K562 (cell line): ENCODE results near the gene SYT17. TPM values are rescaled to one million over a fixed set of nuclear protein-coding genes. Genes with fewer than 3 reads are reported as not detected.

Experiments used
- ATAC-seq: fragments of 200-7000 bp; cut with Tn5 transposase; 3 replicates; pipeline ENCODE4 v1.9.1; 2020; ENCODE audit warnings: moderate library complexity
- BruUV-seq: library from RNA; stranded (reverse); fragments of 400-500 nt; replicated peaks from 2 replicates; lab custom pipeline; 2021; lab: Mats Ljungman, UMichigan
- CTCF ChIA-PET: fragments of 300-600 bp; formaldehyde crosslinking; extraction: SDS; loops from one replicate; lab custom pipeline; 2021; ENCODE audit warnings: low intra/inter-chr PET ratio; lab: Yijun Ruan, JAX
- POLR2A ChIA-PET: fragments of 300-600, 350-650 bp; sonication (Branson Sonifier 250); formaldehyde crosslinking; extraction: SDS; loops from one replicate; lab custom pipeline; 2021; ENCODE audit warnings: antibody characterized with exemption, inconsistent platforms; lab: Yijun Ruan, JAX
- DNase-seq, 4 experiments: peaks; one replicate each; pipeline versions ENCODE4 v3.0.0 to v3.0.0-alpha.2; 2011 to 2018; ENCODE audit warnings: low spot score in 3 of 4, mixed read lengths in 3 of 4; ENCODE audit errors: extremely low read depth in 1 of 4
- FAIRE-seq: peaks from 2 replicates; lab custom pipeline; 2011; peaks lifted over from hg19 to GRCh38; lab: Jason Lieb, UNC
- H2AFZ ChIP-seq: 2 replicates; pipeline ENCODE4 v1.6.0; 2011; ENCODE audit warnings: low read depth, low read length, control low read depth, inconsistent platforms
- H3K27ac ChIP-seq: fragments of 200-600 bp; 3 replicates; pipeline ENCODE4 v1.8.0; 2011; ENCODE audit warnings: low read depth, mild to moderate bottlenecking, control low read depth, inconsistent platforms, low read length, moderate library complexity, mixed read lengths; ENCODE audit errors: extremely low read depth
- H3K27me3 ChIP-seq, 2 experiments: fragments of 300-600 bp in 1 of 2; 2 replicates in 1 of 2; 3 replicates in 1 of 2; pipeline versions ENCODE4 v1.6.0 to v1.8.0; 2011; ENCODE audit warnings: inconsistent platforms in 2 of 2, low read length in 2 of 2, mild to moderate bottlenecking in 1 of 2, mixed read lengths in 1 of 2, moderate library complexity in 1 of 2; ENCODE audit not compliant: control insufficient read depth in 2 of 2, insufficient read depth in 2 of 2
- H3K36me3 ChIP-seq: fragments of 300-600 bp; 3 replicates; pipeline ENCODE4 v1.8.0; 2011; ENCODE audit warnings: mild to moderate bottlenecking, low read length, inconsistent platforms; ENCODE audit not compliant: control insufficient read depth, insufficient read depth
- H3K4me1 ChIP-seq, 2 experiments: fragments of 200-600 bp in 1 of 2; replicated peaks in 1 of 2; 2 replicates in 1 of 2; 3 replicates in 1 of 2; pipeline versions ENCODE4 v1.5.1 to v1.8.0; 2011; ENCODE audit warnings: inconsistent platforms in 2 of 2, low read length in 2 of 2, mild to moderate bottlenecking in 1 of 2, mixed read lengths in 1 of 2, moderate library complexity in 1 of 2; ENCODE audit not compliant: control insufficient read depth in 2 of 2, insufficient read depth in 2 of 2
- H3K4me2 ChIP-seq: 2 replicates; pipeline ENCODE4 v1.6.1; 2011; ENCODE audit warnings: low read length, control low read depth, inconsistent platforms, mixed read lengths; ENCODE audit not compliant: insufficient read depth
- H3K4me3 ChIP-seq: fragments of 200-600 bp; sonication (generic), shearing (Covaris generic); 2 replicates; pipeline ENCODE4 v1.5.1; 2016; ENCODE audit warnings: control low read depth, inconsistent platforms
- H3K79me2 ChIP-seq: fragments of 200-600 bp; 3 replicates; pipeline ENCODE4 v1.8.0; 2011; ENCODE audit warnings: low read length, inconsistent platforms; ENCODE audit not compliant: control insufficient read depth, insufficient read depth
- H3K9ac ChIP-seq, 2 experiments: 2 replicates each; pipeline versions ENCODE4 v1.6.0 to v1.6.1; 2011; ENCODE audit warnings: low read depth in 2 of 2, low read length in 2 of 2, control low read depth in 1 of 2, inconsistent platforms in 1 of 2, mild to moderate bottlenecking in 1 of 2, mixed read lengths in 1 of 2; ENCODE audit not compliant: insufficient read depth in 1 of 2
- H3K9me1 ChIP-seq: one replicate; pipeline ENCODE4 v1.6.0; 2011; ENCODE audit warnings: inconsistent platforms, mild to moderate bottlenecking, low read length, moderate library complexity; ENCODE audit not compliant: control insufficient read depth, insufficient read depth
- H3K9me3 ChIP-seq: replicated peaks from 2 replicates; pipeline ENCODE4 v1.5.1; 2011; ENCODE audit warnings: low read depth, low read length, inconsistent platforms; ENCODE audit not compliant: control insufficient read depth, insufficient read depth
- H4K20me1 ChIP-seq: replicated peaks from 2 replicates; pipeline ENCODE4 v1.6.1; 2011; ENCODE audit warnings: low read length, inconsistent platforms, mixed read lengths; ENCODE audit not compliant: control insufficient read depth, insufficient read depth
- ADNP ChIP-seq: fragments of 200-800 bp; sonication (Bioruptor generic); IDR thresholded peaks from 2 replicates; pipeline ENCODE4 v1.6.1; 2016; ENCODE audit warnings: missing genetic modification characterization, missing compliant biosample characterization
- IRF2 ChIP-seq: sonication (generic); formaldehyde crosslinking; IDR thresholded peaks from 2 replicates; pipeline ENCODE4 v1.8.1; 2022; ENCODE audit warnings: mild to moderate bottlenecking, missing genetic modification reagents
- NFIC ChIP-seq: fragments of 450-650 bp; IDR thresholded peaks from 2 replicates; pipeline ENCODE4 v1.6.1; 2017; ENCODE audit warnings: mild to moderate bottlenecking, inconsistent platforms
- THAP7 ChIP-seq: fragments of 250-450 bp; sonication (Bioruptor Pico); IDR thresholded peaks from 2 replicates; pipeline ENCODE4 v1.5.0; 2021
- U2AF1 ChIP-seq: fragments of 200-400 bp; formaldehyde crosslinking; optimal IDR thresholded peaks from 2 replicates; pipeline ENCODE3; 2017; ENCODE audit warnings: mild to moderate bottlenecking, low read depth, low read length, moderate library complexity
- ZBTB40 ChIP-seq, 2 experiments: fragments of 450-650 bp in 1 of 2; sonication (generic) in 1 of 2; formaldehyde crosslinking in 1 of 2; IDR thresholded peaks; 2 replicates each; pipeline versions ENCODE4 v1.7.1 to v1.9.0; 2016 to 2022; ENCODE audit warnings: inconsistent platforms in 1 of 2, mild to moderate bottlenecking in 1 of 2, missing genetic modification reagents in 1 of 2
- whole genome bisulfite sequencing: fragments of 100-300 bp; shearing (Covaris generic); methylation state at CpG from one replicate; pipeline ENCODE4 v1.1.6; 2016; ENCODE audit warnings: low coverage, mixed read lengths; ENCODE audit not compliant: insufficient coverage; ENCODE audit errors: missing lambda C conversion rate; 5-methylcytosine and 5-hydroxymethylcytosine counted together
- in situ Hi-C: fragments of 300-500 bp; cut with MboI; formaldehyde crosslinking; loops from 4 replicates; pipeline ENCODE4 v1.15.0; 2018; ENCODE audit warnings: inconsistent platforms, mixed read lengths
- intact Hi-C: fragments of 100-400 bp; cut with micrococcal nuclease; formaldehyde crosslinking; loops from 2 replicates; pipeline ENCODE4 v1.14.2; 2022
- polyA plus RNA-seq, 8 experiments: library from polyadenylated mRNA; depleted of rRNA in 4 of 8; stranded (reverse) in 5 of 8; unstranded in 3 of 8; fragments of >200 nt; fragmentation: Nextera tagmentation in 2 of 8; fragmentation: Illumina TruSeq in 1 of 8; extraction: Ambion mirVana in 2 of 8; extraction: Trizol in 1 of 8; gene quantifications; 2 replicates each; pipeline versions ENCODE4 v1.2.1 to v1.2.3, GENCODE V29; 2011 to 2014; ENCODE audit warnings: inconsistent platforms in 1 of 8, missing spikeins in 1 of 8
- total RNA-seq, 7 experiments: library from RNA; depleted of rRNA in 6 of 7; stranded (reverse); fragments of >200 nt in 6 of 7; fragmentation: Illumina TruSeq in 2 of 7; extraction: Trizol in 2 of 7; gene quantifications; 2 replicates each; pipeline versions ENCODE4 v1.2.1 to v1.2.3, GENCODE V29; 2011 to 2021; ENCODE audit warnings: low replicate concordance in 1 of 7

SYT17 gene
- total and polyA plus RNA-seq, 9 of the 15 experiments (the other 6 are each of a cell fraction or from before 2014, with no cell fraction given): not detected

- in situ Hi-C loops (no loop called here), intact Hi-C loops (no loop called here)
- Histone ChIP-seq H3K9ac (no peak overlapping the region), H3K27ac (no peak overlapping the region), H3K9me3 (no peaks in the 10 kb centered on the region), H3K4me3 (no peak overlapping the region), H3K27me3 (no peaks in the 10 kb centered on the region; a peak in 1 of 5 replicates), H3K4me2 (no peak overlapping the region), H3K36me3 (no peaks in the 10 kb centered on the region), H3K79me2 (no peaks in the 10 kb centered on the region)
- WGBS: 0% methylated on average over 3 of the region's 3 CpGs
- no TSS peak for BruUV-seq
- DNase-seq: no peak
- TF ChIP-seq NFIC (peak; percentile 43), ZBTB40 (IDR thresholded peaks at IDR 0.05) (peak; percentile 87), ZBTB40 (CRISPR knock-in tag; IDR thresholded peaks at IDR 0.05) (peak; percentile 52; the same call in 1 of the 2 replicates), U2AF1 (no peak), ADNP (tag) (no peak), IRF2 (no peak), THAP7 (CRISPR knock-in tag) (no peak)
- TF ChIP-seq, all 486 proteins: peak for 2
- CTCF ChIA-PET: no interaction called here
- H3K4me1 ChIP-seq: no peaks in the 10 kb centered on the region; a peak in 1 of 5 replicates
- no peak for FAIRE-seq
- no peak overlapping the region for H2AFZ ChIP-seq
- H3K9me1 ChIP-seq: no peaks in the 10 kb centered on the region
- POLR2A ChIA-PET: no interaction called here
- H4K20me1 ChIP-seq: no peaks in the 10 kb centered on the region
- no peak for ATAC-seq
Observed at GRCh38 chr16:19282101-19282500, 114.1 kb downstream of the SYT17 start.
